Measurements from ENCODE around the gene LRRC7. TPM values are rescaled to one million over a fixed set of nuclear protein-coding genes. Genes with fewer than 3 reads are reported as not detected.

LRRC7 gene
- total and polyA plus RNA-seq, 2 donors from 2014 or later, result 0.19 to 0.37 TPM

- Histone ChIP-seq H3K27ac (ENCODE audit: low read depth in 2 of 2, low read length in 2 of 2) (no peak overlapping the region), H3K9ac (ENCODE audit: low read length in 3 of 3) (no peak overlapping the region), H3K36me3 (ENCODE audit: control insufficient read depth in 2 of 3, insufficient read depth in 3 of 3, low read length in 3 of 3) (no peaks in the 10 kb centered on the region), H3K27me3 (ENCODE audit: control insufficient read depth, insufficient read depth, low read length) (no peaks in the 10 kb centered on the region), H3K4me3 (ENCODE audit: low read length in 3 of 3) (no peak overlapping the region), H3K9me3 (ENCODE audit: control insufficient read depth in 2 of 3, insufficient read depth in 1 of 3, low read length in 3 of 3) (peaks cover 0 to 2% (median 0%) of the 10 kb centered on the region in 3 donors), H3K4me1 (ENCODE audit: control insufficient read depth in 2 of 3, insufficient read depth in 2 of 3, low read depth in 1 of 3, low read length in 3 of 3) (no peaks in the 10 kb centered on the region)
- FAIRE-seq, result no peak
- intact Hi-C loops (cut with DNase I), result no loop called here
- no peak for TF ChIP-seq CTCF (IDR thresholded peaks at IDR 0.05; ENCODE audit: borderline replicate concordance, extremely low read depth, insufficient read depth)
- no peak for DNase-seq
These were observed 27.7 kb upstream of the LRRC7 start for GRCh38 chr1:69540052-69540451.

DNA sequence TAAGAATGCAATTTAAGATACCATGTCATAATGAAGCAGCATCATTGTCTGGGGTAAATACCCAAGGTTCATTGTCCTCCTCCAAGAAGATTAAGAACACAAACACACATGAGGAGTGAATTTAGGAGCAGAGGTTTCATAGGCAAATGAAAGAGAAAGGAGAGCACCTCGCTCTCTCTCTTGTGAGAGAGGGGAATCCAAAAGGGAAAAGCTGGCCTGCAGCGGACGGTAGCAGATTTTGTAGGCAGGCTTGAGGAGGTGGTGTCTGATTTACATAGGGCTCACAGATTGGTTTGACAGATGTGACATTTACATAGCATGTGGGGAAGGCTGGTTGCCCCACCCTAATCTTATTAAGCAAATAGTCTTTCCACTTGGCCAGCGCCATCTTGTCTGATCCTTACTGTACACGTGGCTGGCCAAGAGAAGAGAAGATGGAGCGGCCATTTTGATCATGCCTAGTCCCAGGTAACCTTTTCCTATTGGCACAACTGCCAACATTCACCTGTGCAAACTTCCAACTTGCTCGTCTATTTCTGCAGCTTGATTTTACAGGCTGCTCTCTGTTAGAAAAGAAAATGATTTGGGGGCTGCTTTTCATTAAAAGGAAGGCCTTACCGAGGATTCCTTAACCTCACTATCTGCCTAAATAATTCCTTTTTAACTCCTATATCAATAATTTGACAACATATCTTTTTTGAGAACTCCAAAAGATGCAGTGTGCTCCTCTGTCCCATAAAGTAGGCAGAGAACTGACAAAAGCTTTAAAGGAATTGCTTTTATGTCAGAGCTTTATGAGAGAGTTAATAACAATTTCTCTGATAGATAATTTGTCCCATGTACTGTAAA, 16.0 kb upstream of the LRRC7 start:
- H3K9me3 ChIP-seq (ENCODE audit: control insufficient read depth in 2 of 3, insufficient read depth in 1 of 3, low read length in 3 of 3), result no peaks in the 10 kb centered on the region
- H3K4me3 ChIP-seq (ENCODE audit: low read length in 3 of 3), result no peak overlapping the region
- no peaks in the 10 kb centered on the region for H3K4me1 ChIP-seq (ENCODE audit: control insufficient read depth in 2 of 3, insufficient read depth in 2 of 3, low read depth in 1 of 3, low read length in 3 of 3)
- H3K36me3 ChIP-seq (ENCODE audit: control insufficient read depth in 2 of 3, insufficient read depth in 3 of 3, low read length in 3 of 3), result no peaks in the 10 kb centered on the region
- no peak overlapping the region for H3K9ac ChIP-seq (ENCODE audit: low read length in 3 of 3)
- no peak for TF ChIP-seq CTCF (IDR thresholded peaks at IDR 0.05; ENCODE audit: borderline replicate concordance, extremely low read depth, insufficient read depth)
- FAIRE-seq, result no peak
- H3K27me3 ChIP-seq (ENCODE audit: control insufficient read depth, insufficient read depth, low read length), result no peaks in the 10 kb centered on the region
- DNase-seq, result no peak
- intact Hi-C loops (cut with DNase I), result no loop called here
- no peak overlapping the region for H3K27ac ChIP-seq (ENCODE audit: low read depth in 2 of 2, low read length in 2 of 2)

- FAIRE-seq, result no peak
- Histone ChIP-seq H3K27me3 (ENCODE audit: control insufficient read depth, insufficient read depth, low read length) (no peaks in the 10 kb centered on the region), H3K9me3 (ENCODE audit: control insufficient read depth in 2 of 3, insufficient read depth in 1 of 3, low read length in 3 of 3) (no peaks in the 10 kb centered on the region), H3K36me3 (ENCODE audit: control insufficient read depth in 2 of 3, insufficient read depth in 3 of 3, low read length in 3 of 3) (no peaks in the 10 kb centered on the region), H3K27ac (ENCODE audit: low read depth in 2 of 2, low read length in 2 of 2) (no peak overlapping the region), H3K9ac (ENCODE audit: low read length in 3 of 3) (no peak overlapping the region), H3K4me1 (ENCODE audit: control insufficient read depth in 2 of 3, insufficient read depth in 2 of 3, low read depth in 1 of 3, low read length in 3 of 3) (no peaks in the 10 kb centered on the region), H3K4me3 (ENCODE audit: low read length in 3 of 3) (no peak overlapping the region)
- intact Hi-C loops (cut with DNase I), result no loop called here
- no peak for DNase-seq
- TF ChIP-seq CTCF (IDR thresholded peaks at IDR 0.05; ENCODE audit: borderline replicate concordance, extremely low read depth, insufficient read depth), result no peak
These were observed 14.0 kb upstream of the LRRC7 start for GRCh38 chr1:69553726-69554125.
